HepG2 (cell line): Measurements from ENCODE around the gene GTF2A1. TPM values are rescaled to one million over a fixed set of nuclear protein-coding genes. Genes with fewer than 3 reads are reported as not detected.
A peak's percentile ranks its signal among the peaks of the same experiment; 100 is the strongest.

Experiments used
- ARID4A ChIP-seq: sonication (generic); formaldehyde crosslinking; IDR thresholded peaks from 2 replicates; pipeline ENCODE4 v1.5.0; 2020; ENCODE audit warnings: mild to moderate bottlenecking, missing genetic modification reagents, borderline replicate concordance
- CEBPZ ChIP-seq: IDR thresholded peaks from 2 replicates; pipeline ENCODE4 v1.6.1; 2012; ENCODE audit warnings: low read length, improper control_type of control experiment
- HIVEP1 ChIP-seq: sonication (generic); formaldehyde crosslinking; IDR thresholded peaks from 2 replicates; pipeline ENCODE4 v1.4.0; 2020; ENCODE audit warnings: mild to moderate bottlenecking, missing genetic modification reagents
- MZF1 ChIP-seq: sonication (generic); formaldehyde crosslinking; IDR thresholded peaks from 2 replicates; pipeline ENCODE4 v1.8.1; 2023; ENCODE audit warnings: mild to moderate bottlenecking, missing genetic modification reagents, borderline replicate concordance
- PAF1 ChIP-seq: IDR thresholded peaks from 2 replicates; pipeline ENCODE4 v1.6.1; 2016; ENCODE audit warnings: missing genetic modification reagents, missing compliant biosample characterization
- PRDM15 ChIP-seq: sonication (generic); formaldehyde crosslinking; IDR thresholded peaks from 2 replicates; pipeline ENCODE4 v1.4.0; 2020; ENCODE audit warnings: missing genetic modification reagents
- ZMYM3 ChIP-seq: sonication (generic); formaldehyde crosslinking; IDR thresholded peaks from 2 replicates; pipeline ENCODE4 v1.5.1; 2020; ENCODE audit warnings: mild to moderate bottlenecking, missing genetic modification reagents
- ZNF280D ChIP-seq: sonication (generic); formaldehyde crosslinking; IDR thresholded peaks from 2 replicates; pipeline ENCODE4 v1.5.1; 2020; ENCODE audit warnings: mild to moderate bottlenecking, missing genetic modification reagents
- ZNF282 ChIP-seq: fragments of 450-650 bp; IDR thresholded peaks from 2 replicates; pipeline ENCODE4 v1.6.1; 2018; ENCODE audit not compliant: partially characterized antibody
- ZNF576 ChIP-seq: sonication (generic); formaldehyde crosslinking; IDR thresholded peaks from 2 replicates; pipeline ENCODE4 v1.4.0; 2020; ENCODE audit warnings: mild to moderate bottlenecking, missing genetic modification reagents
- ZSCAN29 ChIP-seq: sonication (generic); formaldehyde crosslinking; conservative IDR thresholded peaks from 2 replicates; pipeline ENCODE4 v1.4.0; 2020; ENCODE audit warnings: mild to moderate bottlenecking, missing genetic modification reagents
- polyA plus RNA-seq, 8 experiments: library from polyadenylated mRNA; depleted of rRNA in 3 of 8; stranded (reverse) in 7 of 8; unstranded in 1 of 8; fragments of >200 nt; fragmentation: Illumina TruSeq in 4 of 8; extraction: Trizol in 4 of 8; gene quantifications; 2 replicates each; pipeline versions ENCODE4 v1.2.1 to v1.2.3, GENCODE V29; 2011 to 2016; ENCODE audit warnings: low read depth in 4 of 8, missing spikeins in 1 of 8, mixed read lengths in 1 of 8; ENCODE audit not compliant: insufficient read depth in 1 of 8
- total RNA-seq, 5 experiments: library from RNA; depleted of rRNA; stranded (reverse); fragments of >200 nt; fragmentation: Illumina TruSeq; extraction: Trizol; gene quantifications; 2 replicates each; pipeline ENCODE4 v1.2.3, GENCODE V29; 2016; ENCODE audit warnings: low read depth in 1 of 5

GTF2A1 gene
- total and polyA plus RNA-seq, 2 of the 13 experiments (the other 11 are each of a cell fraction or from before 2014, with no cell fraction given): 14.9 to 17.5 TPM

GRCh38 chr14:81220830-81221578 is at the start of gene GTF2A1 (continued):
- TF ChIP-seq ZNF280D (CRISPR knock-in tag) (peak; percentile 76), ZNF282 (no peak), MZF1 (no peak), ZNF576 (peak; percentile 92; the same call in 1 of the 2 replicates), PRDM15 (0 out of 2 replicates have a peak, but pooled peaks have one; percentile 47), ARID4A (CRISPR knock-in tag) (peak; percentile 92), CEBPZ (no peak), PAF1 (CRISPR knock-in tag) (no peak), HIVEP1 (peak; percentile 56; the same call in 1 of the 2 replicates), ZMYM3 (CRISPR knock-in tag) (no peak), ZSCAN29 (CRISPR knock-in tag) (peak; percentile 89; the same call in 1 of the 2 replicates)
